Liver (tissue), 9 donors: ENCODE results near the gene CHN2. TPM values are rescaled to one million over a fixed set of nuclear protein-coding genes. Genes with fewer than 3 reads are reported as not detected.

ENCODE experiments used
- DNase-seq: peaks from one replicate; pipeline ENCODE4 v3.0.0-alpha.2; 2017; ENCODE audit warnings: low spot score
- H3K27ac ChIP-seq, 2 donors: one replicate each; pipeline ENCODE4 v1.7.0; 2013; ENCODE audit warnings: inconsistent platforms in 2 of 2, low read length in 2 of 2, control low read depth in 1 of 2, low read depth in 1 of 2, mild to moderate bottlenecking in 1 of 2
- H3K27me3 ChIP-seq, 4 donors: one replicate each; pipeline versions ENCODE4 v1.6.1 to v1.7.0; 2013; ENCODE audit warnings: low read length in 3 of 4, inconsistent platforms in 1 of 4, mild to moderate bottlenecking in 1 of 4, moderate library complexity in 1 of 4; ENCODE audit not compliant: control insufficient read depth in 4 of 4, insufficient read depth in 4 of 4
- H3K36me3 ChIP-seq, 4 donors: one replicate each; pipeline versions ENCODE4 v1.6.1 to v1.7.0; 2013; ENCODE audit warnings: low read length in 3 of 4, mild to moderate bottlenecking in 3 of 4, low read depth in 1 of 4, moderate library complexity in 1 of 4; ENCODE audit not compliant: control insufficient read depth in 4 of 4, insufficient read depth in 3 of 4
- H3K4me1 ChIP-seq, 4 donors: one replicate each; pipeline versions ENCODE4 v1.6.1 to v1.7.0; 2013; ENCODE audit warnings: low read length in 3 of 4, mild to moderate bottlenecking in 3 of 4, moderate library complexity in 1 of 4; ENCODE audit not compliant: control insufficient read depth in 4 of 4, insufficient read depth in 4 of 4
- H3K4me3 ChIP-seq, 3 donors: one replicate each; pipeline versions ENCODE4 v1.6.1 to v1.7.0; 2013; ENCODE audit warnings: low read length in 3 of 3, control low read depth in 1 of 3, low read depth in 1 of 3, mild to moderate bottlenecking in 1 of 3
- H3K9ac ChIP-seq, 2 donors: one replicate each; pipeline ENCODE4 v1.7.0; 2013; ENCODE audit warnings: low read length in 2 of 2, mild to moderate bottlenecking in 2 of 2, moderate library complexity in 2 of 2, control low read depth in 1 of 2, low read depth in 1 of 2
- H3K9me3 ChIP-seq, 4 donors: one replicate each; pipeline versions ENCODE4 v1.6.1 to v1.7.0; 2013; ENCODE audit warnings: low read length in 3 of 4; ENCODE audit not compliant: control insufficient read depth in 4 of 4
- EGR1 ChIP-seq, 2 donors: IDR thresholded peaks; 2 replicates each; pipeline ENCODE4 v1.6.1; 2016 to 2018; ENCODE audit warnings: antibody characterized with exemption in 2 of 2, low read depth in 2 of 2
- FOXA1 ChIP-seq: IDR thresholded peaks from 2 replicates; pipeline ENCODE4 v1.6.1; 2016; ENCODE audit warnings: antibody characterized with exemption
- FOXA2 ChIP-seq: IDR thresholded peaks from 2 replicates; pipeline ENCODE4 v1.6.1; 2016; ENCODE audit warnings: antibody characterized with exemption
- GABPA ChIP-seq, 2 donors: IDR thresholded peaks in 1 of 2; conservative IDR thresholded peaks in 1 of 2; 2 replicates each; pipeline ENCODE4 v1.6.1; 2016; ENCODE audit warnings: antibody characterized with exemption in 2 of 2, mild to moderate bottlenecking in 1 of 2, moderate library complexity in 1 of 2
- HNF4A ChIP-seq, 2 donors: conservative IDR thresholded peaks; 2 replicates each; pipeline ENCODE4 v1.6.1; 2016; ENCODE audit warnings: antibody characterized with exemption in 2 of 2, mild to moderate bottlenecking in 2 of 2
- HNF4G ChIP-seq: IDR thresholded peaks from 2 replicates; pipeline ENCODE4 v1.6.1; 2016; ENCODE audit warnings: antibody characterized with exemption
- JUND ChIP-seq, 2 donors: IDR thresholded peaks; 2 replicates each; pipeline ENCODE4 v1.6.1; 2016; ENCODE audit warnings: antibody characterized with exemption in 2 of 2
- NR2F2 ChIP-seq: IDR thresholded peaks from 2 replicates; pipeline ENCODE4 v1.6.1; 2016; ENCODE audit warnings: antibody characterized with exemption
- RAD21 ChIP-seq, 2 donors: IDR thresholded peaks; 2 replicates each; pipeline ENCODE4 v1.6.1; 2016; ENCODE audit warnings: antibody characterized with exemption in 2 of 2, mild to moderate bottlenecking in 2 of 2
- RXRA ChIP-seq, 2 donors: IDR thresholded peaks; 2 replicates each; pipeline ENCODE4 v1.6.1; 2017 to 2018; ENCODE audit warnings: antibody characterized with exemption in 2 of 2, mild to moderate bottlenecking in 1 of 2
- SP1 ChIP-seq: IDR thresholded peaks from 2 replicates; pipeline ENCODE4 v1.6.1; 2018; ENCODE audit warnings: antibody characterized with exemption, mild to moderate bottlenecking
- TAF1 ChIP-seq: conservative IDR thresholded peaks from 2 replicates; pipeline ENCODE4 v1.6.1; 2016; ENCODE audit warnings: antibody characterized with exemption, mild to moderate bottlenecking
- YY1 ChIP-seq: IDR thresholded peaks from 2 replicates; pipeline ENCODE4 v1.6.1; 2016; ENCODE audit warnings: antibody characterized with exemption, mild to moderate bottlenecking
- WGBS: extraction: QIAGEN DNeasy Blood & Tissue Kit; methylation state at CpG from one replicate; pipeline ENCODE4 v1.1.7; 2013; 5-methylcytosine and 5-hydroxymethylcytosine counted together
- polyA plus RNA-seq, 2 donors: library from polyadenylated mRNA; stranded (reverse) in 1 of 2; unstranded in 1 of 2; fragments of 200-250 nt in 1 of 2; fragments of >200 nt in 1 of 2; fragmentation: Nextera tagmentation in 1 of 2; extraction: Ambion mirVana in 1 of 2; gene quantifications; one replicate each; pipeline versions ENCODE4 v1.2.1 to v1.2.3, GENCODE V29; 2013 to 2015
- total RNA-seq, 2 donors: library from RNA; depleted of rRNA; stranded (reverse); fragments of >200 nt; gene quantifications; one replicate each; pipeline ENCODE4 v1.2.3, GENCODE V29; 2014
- TF ChIP-seq, protein P1 (sequence below): IDR thresholded peaks from 2 replicates; pipeline ENCODE4 v1.6.1; 2016; ENCODE audit warnings: antibody characterized with exemption
- TF ChIP-seq, protein P2 (sequence below): fragments of 150-350 bp; IDR thresholded peaks from 2 replicates; pipeline ENCODE4 v1.5.1; 2017; ENCODE audit warnings: improper control_type of control experiment, low read depth, low read length; ENCODE audit not compliant: missing input control
- TF ChIP-seq, protein P3 (sequence below): IDR thresholded peaks from 2 replicates; pipeline ENCODE4 v1.6.1; 2016; ENCODE audit warnings: antibody characterized with exemption
- TF ChIP-seq, protein P4 (sequence below): IDR thresholded peaks from 2 replicates; pipeline ENCODE4 v1.6.1; 2016; ENCODE audit warnings: antibody characterized with exemption, mild to moderate bottlenecking
- TF ChIP-seq, protein P5 (sequence below): IDR thresholded peaks from 2 replicates; pipeline ENCODE4 v1.6.1; 2016; ENCODE audit warnings: antibody characterized with exemption
- donor health status: healthy.
- donor health status: healthy.
- donor health status: healthy.
- donor health status: healthy.
- donor health status: healthy.

The CHN2 gene
- total and polyA plus RNA-seq, 4 donors, result 8.3 to 25.4 (median 17.8) TPM

DNA sequence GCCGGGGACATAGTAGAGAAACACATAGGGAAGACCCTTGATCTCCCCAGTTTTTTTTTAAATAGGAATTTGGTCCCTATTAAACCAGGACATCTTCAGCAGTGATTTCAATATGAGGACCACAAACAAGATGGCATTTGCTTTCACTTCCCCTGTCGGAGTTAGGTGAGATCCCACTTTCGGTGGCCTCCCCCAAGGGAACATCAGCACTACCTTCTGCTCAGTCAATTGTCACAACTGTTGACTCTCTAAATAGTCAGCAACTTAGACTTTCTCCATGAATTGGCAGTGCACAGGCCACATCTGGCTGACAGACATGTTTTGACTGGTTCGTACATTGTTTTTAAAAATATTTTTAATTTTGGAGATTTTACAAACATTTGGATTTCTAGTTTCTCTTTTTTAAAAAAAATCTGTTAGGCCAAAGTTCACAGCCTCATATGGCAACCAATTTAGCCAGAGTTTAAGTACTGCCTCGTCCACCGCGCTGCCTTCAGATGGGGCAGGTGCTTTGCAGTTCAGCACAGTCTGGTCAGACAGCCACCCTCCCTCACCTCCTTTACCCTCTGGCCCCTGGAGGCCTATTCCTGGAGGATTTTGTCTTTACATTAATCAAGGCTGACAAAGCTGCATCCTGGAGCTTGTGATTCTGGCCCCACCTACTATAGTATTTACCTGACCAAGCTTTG, 229.9 kb downstream of the CHN2 start:
- H3K9ac ChIP-seq, result no peak overlapping the region
- H3K27ac ChIP-seq, result no peak overlapping the region
- H3K4me1 ChIP-seq, result no peaks in the 10 kb centered on the region
- no peak overlapping the region for H3K4me3 ChIP-seq
- TF ChIP-seq HNF4A (conservative IDR thresholded peaks at IDR 0.05) (no peak), SP1 (no peak), GABPA (IDR thresholded peaks at IDR 0.05 in 1 of 2, conservative IDR thresholded peaks at IDR 0.05 in 1 of 2) (no peak), YY1 (no peak), EGR1 (IDR thresholded peaks at IDR 0.05; ENCODE audit: low read depth in 2 of 2) (no peak), TAF1 (no peak), NR2F2 (no peak), HNF4G (no peak), JUND (IDR thresholded peaks at IDR 0.05) (no peak), FOXA2 (no peak), RXRA (IDR thresholded peaks at IDR 0.05) (no peak), FOXA1 (no peak), RAD21 (IDR thresholded peaks at IDR 0.05) (no peak)
- TF ChIP-seq, protein P1, sequence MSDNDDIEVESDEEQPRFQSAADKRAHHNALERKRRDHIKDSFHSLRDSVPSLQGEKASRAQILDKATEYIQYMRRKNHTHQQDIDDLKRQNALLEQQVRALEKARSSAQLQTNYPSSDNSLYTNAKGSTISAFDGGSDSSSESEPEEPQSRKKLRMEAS, result no peak
- TF ChIP-seq, protein P2, sequence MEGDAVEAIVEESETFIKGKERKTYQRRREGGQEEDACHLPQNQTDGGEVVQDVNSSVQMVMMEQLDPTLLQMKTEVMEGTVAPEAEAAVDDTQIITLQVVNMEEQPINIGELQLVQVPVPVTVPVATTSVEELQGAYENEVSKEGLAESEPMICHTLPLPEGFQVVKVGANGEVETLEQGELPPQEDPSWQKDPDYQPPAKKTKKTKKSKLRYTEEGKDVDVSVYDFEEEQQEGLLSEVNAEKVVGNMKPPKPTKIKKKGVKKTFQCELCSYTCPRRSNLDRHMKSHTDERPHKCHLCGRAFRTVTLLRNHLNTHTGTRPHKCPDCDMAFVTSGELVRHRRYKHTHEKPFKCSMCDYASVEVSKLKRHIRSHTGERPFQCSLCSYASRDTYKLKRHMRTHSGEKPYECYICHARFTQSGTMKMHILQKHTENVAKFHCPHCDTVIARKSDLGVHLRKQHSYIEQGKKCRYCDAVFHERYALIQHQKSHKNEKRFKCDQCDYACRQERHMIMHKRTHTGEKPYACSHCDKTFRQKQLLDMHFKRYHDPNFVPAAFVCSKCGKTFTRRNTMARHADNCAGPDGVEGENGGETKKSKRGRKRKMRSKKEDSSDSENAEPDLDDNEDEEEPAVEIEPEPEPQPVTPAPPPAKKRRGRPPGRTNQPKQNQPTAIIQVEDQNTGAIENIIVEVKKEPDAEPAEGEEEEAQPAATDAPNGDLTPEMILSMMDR, result no peak
- TF ChIP-seq, protein P3, sequence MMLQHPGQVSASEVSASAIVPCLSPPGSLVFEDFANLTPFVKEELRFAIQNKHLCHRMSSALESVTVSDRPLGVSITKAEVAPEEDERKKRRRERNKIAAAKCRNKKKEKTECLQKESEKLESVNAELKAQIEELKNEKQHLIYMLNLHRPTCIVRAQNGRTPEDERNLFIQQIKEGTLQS, result no peak
- TF ChIP-seq, protein P4, sequence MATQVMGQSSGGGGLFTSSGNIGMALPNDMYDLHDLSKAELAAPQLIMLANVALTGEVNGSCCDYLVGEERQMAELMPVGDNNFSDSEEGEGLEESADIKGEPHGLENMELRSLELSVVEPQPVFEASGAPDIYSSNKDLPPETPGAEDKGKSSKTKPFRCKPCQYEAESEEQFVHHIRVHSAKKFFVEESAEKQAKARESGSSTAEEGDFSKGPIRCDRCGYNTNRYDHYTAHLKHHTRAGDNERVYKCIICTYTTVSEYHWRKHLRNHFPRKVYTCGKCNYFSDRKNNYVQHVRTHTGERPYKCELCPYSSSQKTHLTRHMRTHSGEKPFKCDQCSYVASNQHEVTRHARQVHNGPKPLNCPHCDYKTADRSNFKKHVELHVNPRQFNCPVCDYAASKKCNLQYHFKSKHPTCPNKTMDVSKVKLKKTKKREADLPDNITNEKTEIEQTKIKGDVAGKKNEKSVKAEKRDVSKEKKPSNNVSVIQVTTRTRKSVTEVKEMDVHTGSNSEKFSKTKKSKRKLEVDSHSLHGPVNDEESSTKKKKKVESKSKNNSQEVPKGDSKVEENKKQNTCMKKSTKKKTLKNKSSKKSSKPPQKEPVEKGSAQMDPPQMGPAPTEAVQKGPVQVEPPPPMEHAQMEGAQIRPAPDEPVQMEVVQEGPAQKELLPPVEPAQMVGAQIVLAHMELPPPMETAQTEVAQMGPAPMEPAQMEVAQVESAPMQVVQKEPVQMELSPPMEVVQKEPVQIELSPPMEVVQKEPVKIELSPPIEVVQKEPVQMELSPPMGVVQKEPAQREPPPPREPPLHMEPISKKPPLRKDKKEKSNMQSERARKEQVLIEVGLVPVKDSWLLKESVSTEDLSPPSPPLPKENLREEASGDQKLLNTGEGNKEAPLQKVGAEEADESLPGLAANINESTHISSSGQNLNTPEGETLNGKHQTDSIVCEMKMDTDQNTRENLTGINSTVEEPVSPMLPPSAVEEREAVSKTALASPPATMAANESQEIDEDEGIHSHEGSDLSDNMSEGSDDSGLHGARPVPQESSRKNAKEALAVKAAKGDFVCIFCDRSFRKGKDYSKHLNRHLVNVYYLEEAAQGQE, result no peak
- TF ChIP-seq, protein P5, sequence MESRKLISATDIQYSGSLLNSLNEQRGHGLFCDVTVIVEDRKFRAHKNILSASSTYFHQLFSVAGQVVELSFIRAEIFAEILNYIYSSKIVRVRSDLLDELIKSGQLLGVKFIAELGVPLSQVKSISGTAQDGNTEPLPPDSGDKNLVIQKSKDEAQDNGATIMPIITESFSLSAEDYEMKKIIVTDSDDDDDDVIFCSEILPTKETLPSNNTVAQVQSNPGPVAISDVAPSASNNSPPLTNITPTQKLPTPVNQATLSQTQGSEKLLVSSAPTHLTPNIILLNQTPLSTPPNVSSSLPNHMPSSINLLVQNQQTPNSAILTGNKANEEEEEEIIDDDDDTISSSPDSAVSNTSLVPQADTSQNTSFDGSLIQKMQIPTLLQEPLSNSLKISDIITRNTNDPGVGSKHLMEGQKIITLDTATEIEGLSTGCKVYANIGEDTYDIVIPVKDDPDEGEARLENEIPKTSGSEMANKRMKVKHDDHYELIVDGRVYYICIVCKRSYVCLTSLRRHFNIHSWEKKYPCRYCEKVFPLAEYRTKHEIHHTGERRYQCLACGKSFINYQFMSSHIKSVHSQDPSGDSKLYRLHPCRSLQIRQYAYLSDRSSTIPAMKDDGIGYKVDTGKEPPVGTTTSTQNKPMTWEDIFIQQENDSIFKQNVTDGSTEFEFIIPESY, result no peak
- WGBS, result 94% methylated on average over 7 of the region's 7 CpGs
- DNase-seq, result no peak
- H3K27me3 ChIP-seq, result no peaks in the 10 kb centered on the region
- H3K9me3 ChIP-seq, result no peaks in the 10 kb centered on the region
- no peaks in the 10 kb centered on the region for H3K36me3 ChIP-seq
